GM23248 (cell line): ENCODE data around the gene DHX30. TPM values are rescaled to one million over a fixed set of nuclear protein-coding genes. Genes with fewer than 3 reads are reported as not detected.

Source experiments
- DNase-seq: peaks from one replicate; pipeline ENCODE4 v3.0.0-alpha.2; 2015
- H2AFZ ChIP-seq: fragments of 200-600 bp; sonication (generic); 2 replicates; pipeline ENCODE4 v1.6.1; 2016; ENCODE audit warnings: antibody characterized with exemption
- H3F3A ChIP-seq: fragments of 200-600 bp; sonication (generic); 2 replicates; pipeline ENCODE4 v1.6.1; 2016; ENCODE audit warnings: mild to moderate bottlenecking, antibody characterized with exemption, mixed run types; ENCODE audit not compliant: insufficient read depth
- H3K27ac ChIP-seq: fragments of 200-600 bp; sonication (generic); 2 replicates; pipeline ENCODE4 v1.5.1; 2016; ENCODE audit warnings: mild to moderate bottlenecking
- H3K27me3 ChIP-seq: fragments of 200-600 bp; sonication (generic); replicated peaks from 2 replicates; pipeline ENCODE4 v1.6.1; 2016; ENCODE audit warnings: mild to moderate bottlenecking; ENCODE audit not compliant: insufficient read depth
- H3K36me3 ChIP-seq: fragments of 200-600 bp; sonication (generic); 2 replicates; pipeline ENCODE4 v1.6.1; 2016; ENCODE audit warnings: low read depth, mild to moderate bottlenecking
- H3K4me1 ChIP-seq: fragments of 200-600 bp; sonication (generic); 2 replicates; pipeline ENCODE4 v1.6.1; 2016; ENCODE audit warnings: mild to moderate bottlenecking; ENCODE audit not compliant: insufficient read depth
- H3K4me2 ChIP-seq: fragments of 200-600 bp; sonication (generic); one replicate; pipeline ENCODE4 v1.6.1; 2016; ENCODE audit warnings: mild to moderate bottlenecking; ENCODE audit not compliant: unreplicated experiment
- H3K4me3 ChIP-seq: fragments of 200-600 bp; sonication (generic); 2 replicates; pipeline ENCODE4 v1.5.1; 2016; ENCODE audit warnings: mild to moderate bottlenecking
- H3K79me2 ChIP-seq: fragments of 200-600 bp; sonication (generic); 2 replicates; pipeline ENCODE4 v1.6.1; 2016; ENCODE audit warnings: mild to moderate bottlenecking; ENCODE audit not compliant: insufficient read depth
- H3K9ac ChIP-seq: fragments of 200-600 bp; sonication (generic); 2 replicates; pipeline ENCODE4 v1.6.1; 2016; ENCODE audit warnings: mild to moderate bottlenecking
- H3K9me2 ChIP-seq: fragments of 200-600 bp; sonication (generic); 2 replicates; pipeline ENCODE4 v1.6.1; 2016; ENCODE audit warnings: mixed run types, mild to moderate bottlenecking, moderate library complexity; ENCODE audit not compliant: insufficient read depth
- H3K9me3 ChIP-seq: fragments of 200-600 bp; sonication (generic); one replicate; pipeline ENCODE4 v1.6.1; 2017; ENCODE audit warnings: low read depth
- H4K20me1 ChIP-seq: fragments of 200-600 bp; sonication (generic); 2 replicates; pipeline ENCODE4 v1.6.0; 2016; ENCODE audit not compliant: insufficient read depth
- EZH2 ChIP-seq: fragments of 200-600 bp; sonication (generic); IDR thresholded peaks from 2 replicates; pipeline ENCODE4 v1.6.1; 2018; ENCODE audit warnings: antibody characterized with exemption, mild to moderate bottlenecking; ENCODE audit not compliant: insufficient read depth, poor library complexity, severe bottlenecking
- EZH2phosphoT487 ChIP-seq: fragments of 200-600 bp; sonication (generic); IDR thresholded peaks from 2 replicates; pipeline ENCODE4 v1.6.1; 2018; ENCODE audit warnings: antibody characterized with exemption, moderate library complexity, mild to moderate bottlenecking, low read depth; ENCODE audit not compliant: insufficient read depth
- WGBS, 2 experiments: methylation state at CpG; one replicate each; pipeline ENCODE4 v1.1.6; 2015 to 2017; ENCODE audit warnings: low lambda C conversion rate in 2 of 2, low coverage in 1 of 2; ENCODE audit errors: missing lambda C conversion rate in 2 of 2; 5-methylcytosine and 5-hydroxymethylcytosine counted together
- in situ Hi-C: fragments of 300-500 bp; cut with MboI; formaldehyde crosslinking; loops from 2 replicates; pipeline ENCODE4 v1.15.0; 2020
- polyA plus RNA-seq: library from polyadenylated mRNA; unstranded; fragments of >200 nt; fragmentation: Nextera tagmentation; extraction: Ambion mirVana; gene quantifications from 2 replicates; pipeline ENCODE4 v1.2.1, GENCODE V29; 2016
- total RNA-seq: library from RNA; depleted of rRNA; stranded (reverse); fragments of >200 nt; shearing (Covaris generic); gene quantifications from 2 replicates; pipeline ENCODE4 v1.2.3, GENCODE V29; 2014

The DHX30 gene
- total and polyA plus RNA-seq, 2 experiments from 2014 or later, result 42.9 to 65.8 TPM

- Histone ChIP-seq H3K9me3 (no peaks in the 10 kb centered on the region), H3K4me3 (no peak overlapping the region), H3K36me3 (peaks cover 21% of the 10 kb centered on the region; the same call in 1 of the 2 replicates), H3K4me1 (no peaks in the 10 kb centered on the region), H3K9me2 (no peaks in the 10 kb centered on the region), H3K9ac (no peak overlapping the region), H3K79me2 (no peaks in the 10 kb centered on the region), H3F3A (peaks cover 23% of the 10 kb centered on the region), H3K27me3 (no peaks in the 10 kb centered on the region), H2AFZ (no peak overlapping the region), H4K20me1 (no peaks in the 10 kb centered on the region), H3K4me2 (no peak overlapping the region), H3K27ac (no peak overlapping the region)
- no peak for TF ChIP-seq EZH2
- no peak for TF ChIP-seq EZH2phosphoT487
- in situ Hi-C loops, result no loop called here
- DNase-seq, result no peak
- WGBS, 2 experiments, result 82% methylated on average over 8 to 10 of the region's 10 CpGs
Measured at GRCh38 chr3:47846880-47847248, 43.9 kb downstream of the DHX30 start.

GRCh38 chr3:47847260-47847659, 44.3 kb downstream of the DHX30 start:
- 85 to 91% methylated on average over 9 to 11 of the region's 11 CpGs for WGBS, 2 experiments
- TF ChIP-seq EZH2phosphoT487 (no peak), EZH2 (no peak)
- in situ Hi-C loops, result no loop called here
- Histone ChIP-seq H3F3A (peaks cover 23% of the 10 kb centered on the region), H3K9me3 (no peaks in the 10 kb centered on the region), H3K4me2 (no peak overlapping the region), H3K36me3 (peaks cover 22% of the 10 kb centered on the region; the same call in 1 of the 2 replicates), H3K27ac (no peak overlapping the region), H3K27me3 (no peaks in the 10 kb centered on the region), H3K79me2 (no peaks in the 10 kb centered on the region), H4K20me1 (no peaks in the 10 kb centered on the region), H3K4me1 (no peaks in the 10 kb centered on the region), H2AFZ (no peak overlapping the region), H3K4me3 (no peak overlapping the region), H3K9ac (no peak overlapping the region), H3K9me2 (no peaks in the 10 kb centered on the region)
- no peak for DNase-seq

- in situ Hi-C loops, result no loop called here
- peaks cover 23% of the 10 kb centered on the region; the same call in 1 of the 2 replicates for H3K36me3 ChIP-seq
- H3K9me3 ChIP-seq, result no peaks in the 10 kb centered on the region
- H3K4me3 ChIP-seq, result no peak overlapping the region
- peaks cover 23% of the 10 kb centered on the region for H3F3A ChIP-seq
- no peaks in the 10 kb centered on the region for H3K79me2 ChIP-seq
- WGBS, 2 experiments, result 94 to 96% methylated on average over 19 to 23 of the region's 23 CpGs
- no peaks in the 10 kb centered on the region for H4K20me1 ChIP-seq
- no peak overlapping the region for H2AFZ ChIP-seq
- TF ChIP-seq EZH2phosphoT487 (no peak), EZH2 (no peak)
- H3K27me3 ChIP-seq, result no peaks in the 10 kb centered on the region
- H3K27ac ChIP-seq, result no peak overlapping the region
- DNase-seq, result no peak
- H3K4me1 ChIP-seq, result no peaks in the 10 kb centered on the region
- H3K4me2 ChIP-seq, result no peak overlapping the region
- no peak overlapping the region for H3K9ac ChIP-seq
- no peaks in the 10 kb centered on the region for H3K9me2 ChIP-seq
Measured at GRCh38 chr3:47847801-47848518, 45.0 kb downstream of the DHX30 start.

DNA sequence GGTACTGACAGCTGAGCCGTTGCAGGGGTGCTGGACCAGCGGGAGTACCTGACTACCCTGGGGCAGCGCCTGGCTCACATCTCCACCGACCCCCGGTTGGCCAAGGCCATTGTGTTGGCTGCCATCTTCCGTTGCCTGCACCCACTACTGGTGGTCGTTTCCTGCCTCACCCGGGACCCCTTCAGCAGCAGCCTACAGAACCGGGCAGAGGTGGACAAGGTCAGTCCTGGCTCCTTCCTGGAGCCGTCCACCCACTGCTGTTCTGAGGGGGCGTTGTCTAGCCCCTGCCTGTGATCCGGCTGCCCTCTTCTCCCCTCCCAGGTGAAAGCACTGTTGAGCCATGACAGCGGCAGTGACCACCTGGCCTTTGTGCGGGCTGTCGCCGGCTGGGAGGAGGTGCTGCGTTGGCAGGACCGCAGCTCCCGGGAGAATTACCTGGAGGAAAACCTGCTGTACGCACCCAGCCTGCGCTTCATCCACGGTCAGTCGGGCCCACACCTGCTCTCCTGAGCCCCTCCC, 45.7 kb downstream of the DHX30 start:
- Histone ChIP-seq H3F3A (peaks cover 23% of the 10 kb centered on the region), H3K9me2 (no peaks in the 10 kb centered on the region), H3K9ac (no peak overlapping the region), H3K4me2 (no peak overlapping the region), H3K4me1 (no peaks in the 10 kb centered on the region), H4K20me1 (no peaks in the 10 kb centered on the region), H3K27me3 (no peaks in the 10 kb centered on the region), H2AFZ (no peak overlapping the region), H3K4me3 (no peak overlapping the region), H3K79me2 (no peaks in the 10 kb centered on the region), H3K36me3 (peaks cover 17% of the 10 kb centered on the region; the same call in 1 of the 2 replicates), H3K27ac (no peak overlapping the region), H3K9me3 (no peaks in the 10 kb centered on the region)
- WGBS, 2 experiments, result 84 to 86% methylated on average over 18 to 23 of the region's 23 CpGs
- no peak for DNase-seq
- TF ChIP-seq EZH2phosphoT487 (no peak), EZH2 (no peak)
- in situ Hi-C loops, result no loop called here
